ENCODE measurements around the gene LSM11. TPM values are rescaled to one million over a fixed set of nuclear protein-coding genes. Genes with fewer than 3 reads are reported as not detected.

Gene LSM11
- total and polyA plus RNA-seq, 5 donors = 0.84 to 2.5 (median 1.8) TPM

GRCh38 chr5:157749462-157749799 is 5.9 kb downstream of the LSM11 start:
- Histone ChIP-seq H3K4me1 (ENCODE audit: control insufficient read depth, insufficient read depth, low read length) (no peaks in the 10 kb centered on the region), H3K9me3 (ENCODE audit: control insufficient read depth, low read length) (no peaks in the 10 kb centered on the region), H3K4me3 (ENCODE audit: low read length) (no peak overlapping the region), H3K27ac (ENCODE audit: low read length) (no peak overlapping the region), H3K27me3 (ENCODE audit: control insufficient read depth, insufficient read depth) (no peaks in the 10 kb centered on the region)
- DNase-seq = no peak
- intact Hi-C loops (cut with DNase I) = no loop called here
- no peak for ATAC-seq
- WGBS = 85% methylated on average over 11 of the region's 11 CpGs

GRCh38 chr5:157750320-157750719 is 6.8 kb downstream of the LSM11 start:
- 95% methylated on average over 1 of the region's 1 CpG for WGBS
- Histone ChIP-seq H3K4me1 (ENCODE audit: control insufficient read depth, insufficient read depth, low read length) (no peaks in the 10 kb centered on the region), H3K27ac (ENCODE audit: low read length) (no peak overlapping the region), H3K4me3 (ENCODE audit: low read length) (no peak overlapping the region), H3K9me3 (ENCODE audit: control insufficient read depth, low read length) (no peaks in the 10 kb centered on the region), H3K27me3 (ENCODE audit: control insufficient read depth, insufficient read depth) (no peaks in the 10 kb centered on the region)
- ATAC-seq = no peak
- intact Hi-C loops (cut with DNase I) = no loop called here
- no peak for DNase-seq

GRCh38 chr5:157756122-157756521 is 12.6 kb downstream of the LSM11 start:
- ATAC-seq = no peak
- no peak for DNase-seq
- WGBS = 92% methylated on average over 3 of the region's 3 CpGs

GRCh38 chr5:157758706-157759105 is 15.2 kb downstream of the LSM11 start:
- H3K27me3 ChIP-seq (ENCODE audit: control insufficient read depth, insufficient read depth) = no peaks in the 10 kb centered on the region
- WGBS = 86% methylated on average over 1 of the region's 1 CpG
- H3K9me3 ChIP-seq (ENCODE audit: control insufficient read depth, low read length) = no peaks in the 10 kb centered on the region
- no peak overlapping the region for H3K4me3 ChIP-seq (ENCODE audit: low read length)
- ATAC-seq (no peak), DNase-seq (no peak)
- no peak overlapping the region for H3K27ac ChIP-seq (ENCODE audit: low read length)
- intact Hi-C loops (cut with DNase I) = no loop called here
- H3K4me1 ChIP-seq (ENCODE audit: control insufficient read depth, insufficient read depth, low read length) = no peaks in the 10 kb centered on the region

More at GRCh38 chr5:157756122-157756521, 12.6 kb downstream of the LSM11 start:
- H3K4me3 ChIP-seq (ENCODE audit: low read length) = no peak overlapping the region
- no peaks in the 10 kb centered on the region for H3K27me3 ChIP-seq (ENCODE audit: control insufficient read depth, insufficient read depth)
- no peaks in the 10 kb centered on the region for H3K9me3 ChIP-seq (ENCODE audit: control insufficient read depth, low read length)
- H3K27ac ChIP-seq (ENCODE audit: low read length) = no peak overlapping the region
- no peaks in the 10 kb centered on the region for H3K4me1 ChIP-seq (ENCODE audit: control insufficient read depth, insufficient read depth, low read length)
- intact Hi-C loops (cut with DNase I) = no loop called here

- intact Hi-C loops (cut with DNase I) = loop anchor here in 1 of 4 donors (10.0 kb wide), 1 partner anchor 1373 kb away; no protein-coding TSS in a partner anchor
- Histone ChIP-seq H3K9me3 (ENCODE audit: control insufficient read depth, low read length) (no peaks in the 10 kb centered on the region), H3K4me1 (ENCODE audit: control insufficient read depth, insufficient read depth, low read length) (no peaks in the 10 kb centered on the region), H3K4me3 (ENCODE audit: low read length) (no peak overlapping the region), H3K27me3 (ENCODE audit: control insufficient read depth, insufficient read depth) (no peaks in the 10 kb centered on the region), H3K27ac (ENCODE audit: low read length) (no peak overlapping the region)
- ATAC-seq (peak; percentile 80 to 89), DNase-seq (no peak)
- WGBS = 39% methylated on average over 10 of the region's 10 CpGs
These were observed 18.4 kb downstream of the LSM11 start for GRCh38 chr5:157761690-157762621.

GRCh38 chr5:157764531-157764930 is 21.0 kb downstream of the LSM11 start:
- H3K4me3 ChIP-seq (ENCODE audit: low read length) = no peak overlapping the region
- H3K9me3 ChIP-seq (ENCODE audit: control insufficient read depth, low read length) = no peaks in the 10 kb centered on the region
- ATAC-seq (no peak), DNase-seq (no peak)
- intact Hi-C loops (cut with DNase I) = loop anchor here in 1 of 4 donors (10.0 kb wide), 1 partner anchor 1370 kb away; no protein-coding TSS in a partner anchor
- H3K4me1 ChIP-seq (ENCODE audit: control insufficient read depth, insufficient read depth, low read length) = peaks cover 5% of the 10 kb centered on the region
- H3K27me3 ChIP-seq (ENCODE audit: control insufficient read depth, insufficient read depth) = no peaks in the 10 kb centered on the region
- H3K27ac ChIP-seq (ENCODE audit: low read length) = no peak overlapping the region
- WGBS = 80% methylated on average over 6 of the region's 6 CpGs

- Histone ChIP-seq H3K27me3 (ENCODE audit: control insufficient read depth, insufficient read depth) (no peaks in the 10 kb centered on the region), H3K4me3 (ENCODE audit: low read length) (no peak overlapping the region), H3K9me3 (ENCODE audit: control insufficient read depth, low read length) (no peaks in the 10 kb centered on the region), H3K4me1 (ENCODE audit: control insufficient read depth, insufficient read depth, low read length) (peaks cover 5% of the 10 kb centered on the region), H3K27ac (ENCODE audit: low read length) (no peak overlapping the region)
- no peak for ATAC-seq
- no peak for DNase-seq
- 96% methylated on average over 7 of the region's 7 CpGs for WGBS
- intact Hi-C loops (cut with DNase I) = loop anchor here in 1 of 4 donors (10.0 kb wide), 1 partner anchor 1368 kb away; no protein-coding TSS in a partner anchor
These were observed 22.9 kb downstream of the LSM11 start for GRCh38 chr5:157766442-157766841.

GRCh38 chr5:157766902-157767301 is 23.4 kb downstream of the LSM11 start:
- no peak overlapping the region for H3K4me3 ChIP-seq (ENCODE audit: low read length)
- H3K27me3 ChIP-seq (ENCODE audit: control insufficient read depth, insufficient read depth) = no peaks in the 10 kb centered on the region
- no peaks in the 10 kb centered on the region for H3K9me3 ChIP-seq (ENCODE audit: control insufficient read depth, low read length)
- H3K4me1 ChIP-seq (ENCODE audit: control insufficient read depth, insufficient read depth, low read length) = peaks cover 5% of the 10 kb centered on the region
- WGBS = 41% methylated on average over 1 of the region's 1 CpG
- intact Hi-C loops (cut with DNase I) = loop anchor here in 1 of 4 donors (10.0 kb wide), 1 partner anchor 1368 kb away; no protein-coding TSS in a partner anchor
- H3K27ac ChIP-seq (ENCODE audit: low read length) = no peak overlapping the region
- ATAC-seq = no peak
- DNase-seq = no peak

GRCh38 chr5:157767689-157768088 is 24.2 kb downstream of the LSM11 start:
- DNase-seq = no peak
- peaks cover 5% of the 10 kb centered on the region for H3K4me1 ChIP-seq (ENCODE audit: control insufficient read depth, insufficient read depth, low read length)
- no peak overlapping the region for H3K27ac ChIP-seq (ENCODE audit: low read length)
- no peaks in the 10 kb centered on the region for H3K9me3 ChIP-seq (ENCODE audit: control insufficient read depth, low read length)
- WGBS = 81% methylated on average over 3 of the region's 3 CpGs
- H3K4me3 ChIP-seq (ENCODE audit: low read length) = no peak overlapping the region
- ATAC-seq = no peak
- H3K27me3 ChIP-seq (ENCODE audit: control insufficient read depth, insufficient read depth) = no peaks in the 10 kb centered on the region
- intact Hi-C loops (cut with DNase I) = loop anchor here in 1 of 4 donors (10.0 kb wide), 1 partner anchor 1367 kb away; no protein-coding TSS in a partner anchor

GRCh38 chr5:157770665-157771064 is 27.2 kb downstream of the LSM11 start:
- H3K9me3 ChIP-seq (ENCODE audit: control insufficient read depth, low read length) = no peaks in the 10 kb centered on the region
- no peak overlapping the region for H3K27ac ChIP-seq (ENCODE audit: low read length)
- H3K27me3 ChIP-seq (ENCODE audit: control insufficient read depth, insufficient read depth) = no peaks in the 10 kb centered on the region
- H3K4me1 ChIP-seq (ENCODE audit: control insufficient read depth, insufficient read depth, low read length) = peaks cover 5% of the 10 kb centered on the region
- H3K4me3 ChIP-seq (ENCODE audit: low read length) = no peak overlapping the region
- no peak for DNase-seq
- no peak for ATAC-seq
- 98% methylated on average over 4 of the region's 4 CpGs for WGBS
- intact Hi-C loops (cut with DNase I) = no loop called here

- peaks cover 5% of the 10 kb centered on the region for H3K4me1 ChIP-seq (ENCODE audit: control insufficient read depth, insufficient read depth, low read length)
- no peaks in the 10 kb centered on the region for H3K9me3 ChIP-seq (ENCODE audit: control insufficient read depth, low read length)
- 85% methylated on average over 10 of the region's 10 CpGs for WGBS
- intact Hi-C loops (cut with DNase I) = no loop called here
- no peak for ATAC-seq
- H3K27ac ChIP-seq (ENCODE audit: low read length) = no peak overlapping the region
- no peak for DNase-seq
- H3K27me3 ChIP-seq (ENCODE audit: control insufficient read depth, insufficient read depth) = no peaks in the 10 kb centered on the region
- H3K4me3 ChIP-seq (ENCODE audit: low read length) = no peak overlapping the region
These were observed 28.6 kb downstream of the LSM11 start for GRCh38 chr5:157772127-157772526.

Data from right cardiac atrium (tissue), 5 donors.